OCI-LY7 (cell line): ENCODE data around the gene KNCN. TPM values are rescaled to one million over a fixed set of nuclear protein-coding genes. Genes with fewer than 3 reads are reported as not detected.

Experiments used
- BruUV-seq: library from RNA; stranded (reverse); fragments of 400-500 nt; replicated peaks from 2 replicates; lab custom pipeline; 2021; lab: Mats Ljungman, UMichigan
- CTCF ChIA-PET: fragments of 300-600 bp; sonication (Branson Sonifier 250); formaldehyde crosslinking; loops from one replicate; lab custom pipeline; 2022; ENCODE audit warnings: antibody characterized with exemption; ENCODE audit not compliant: unreplicated experiment; lab: Charles Lee
- POLR2A ChIA-PET: fragments of 300-600 bp; sonication (Branson Sonifier 250); formaldehyde crosslinking; loops from one replicate; lab custom pipeline; 2022; ENCODE audit warnings: antibody characterized with exemption; lab: Charles Lee
- DNase-seq: peaks from one replicate; pipeline ENCODE4 v3.0.0-alpha.2; 2015; ENCODE audit warnings: low spot score
- H2AFZ ChIP-seq: fragments of 200-600 bp; sonication (generic), shearing (Covaris generic); 2 replicates; pipeline ENCODE4 v1.6.1; 2014; ENCODE audit warnings: mild to moderate bottlenecking, antibody characterized with exemption, low read length, moderate library complexity
- H3K27ac ChIP-seq: fragments of 200-600 bp; sonication (generic); 2 replicates; pipeline ENCODE4 v1.5.1; 2014; ENCODE audit warnings: mixed run types, low read depth, mild to moderate bottlenecking, moderate library complexity, low read length, inconsistent platforms; ENCODE audit not compliant: poor library complexity, severe bottlenecking
- H3K36me3 ChIP-seq: fragments of 200-600 bp; sonication (generic); 2 replicates; pipeline ENCODE4 v1.6.1; 2014; ENCODE audit warnings: mild to moderate bottlenecking, antibody characterized with exemption, low read length, moderate library complexity, mixed read lengths; ENCODE audit not compliant: insufficient read depth
- H3K4me1 ChIP-seq: fragments of 200-600 bp; sonication (generic); 2 replicates; pipeline ENCODE4 v1.5.1; 2014; ENCODE audit warnings: mild to moderate bottlenecking, low read length; ENCODE audit not compliant: insufficient read depth, poor library complexity, severe bottlenecking
- H3K4me2 ChIP-seq: fragments of 200-600 bp; sonication (generic); 2 replicates; pipeline ENCODE4 v1.6.1; 2014; ENCODE audit warnings: mild to moderate bottlenecking, low read length
- H3K4me3 ChIP-seq: fragments of 200-600 bp; sonication (generic); 2 replicates; pipeline ENCODE4 v1.5.1; 2014; ENCODE audit warnings: mild to moderate bottlenecking, low read depth, low read length; ENCODE audit not compliant: poor library complexity, severe bottlenecking
- H3K79me2 ChIP-seq: fragments of 200-600 bp; sonication (generic); 2 replicates; pipeline ENCODE4 v1.6.1; 2016; ENCODE audit warnings: low read depth, mild to moderate bottlenecking, low read length, moderate library complexity, mixed read lengths; ENCODE audit not compliant: insufficient read depth
- H3K9me2 ChIP-seq: fragments of 200-600 bp; sonication (generic); 2 replicates; pipeline ENCODE4 v1.6.1; 2016; ENCODE audit warnings: mild to moderate bottlenecking, low read length, mixed read lengths; ENCODE audit not compliant: insufficient read depth
- H3K9me3 ChIP-seq: fragments of 200-600 bp; sonication (generic); 2 replicates; pipeline ENCODE4 v1.6.1; 2014; ENCODE audit warnings: mild to moderate bottlenecking, mixed run types, low read length, mixed read lengths
- H4K20me1 ChIP-seq: fragments of 200-600 bp; sonication (generic); 2 replicates; pipeline ENCODE4 v1.6.1; 2014; ENCODE audit warnings: mild to moderate bottlenecking, antibody characterized with exemption, low read length, moderate library complexity, mixed read lengths; ENCODE audit not compliant: insufficient read depth
- EZH2phosphoT487 ChIP-seq: fragments of 200-600 bp; sonication (generic); IDR thresholded peaks from 2 replicates; pipeline ENCODE4 v1.6.1; 2018; ENCODE audit warnings: low read depth, borderline replicate concordance, mild to moderate bottlenecking, mixed run types, antibody characterized with exemption, low read length, moderate library complexity, mixed read lengths
- intact Hi-C: fragments of 100-400 bp; cut with micrococcal nuclease; formaldehyde crosslinking; loops from one replicate; pipeline ENCODE4 v1.10.0; 2022; ENCODE audit not compliant: unreplicated experiment
- total RNA-seq, 2 experiments: library from RNA; depleted of rRNA in 1 of 2; stranded (reverse); fragments of >200 nt in 1 of 2; shearing (Covaris generic) in 1 of 2; gene quantifications; 2 replicates each; pipeline ENCODE4 v1.2.3, GENCODE V29; 2014 to 2022
- TF ChIP-seq, protein P1 (sequence below): fragments of 200-600 bp; sonication (generic); conservative IDR thresholded peaks from 2 replicates; pipeline ENCODE4 v1.5.1; 2014; ENCODE audit warnings: mild to moderate bottlenecking, antibody characterized with exemption, low read length, moderate library complexity, mixed read lengths

Gene KNCN
- total RNA-seq, 2 experiments from 2014 or later, result not detected

DNA sequence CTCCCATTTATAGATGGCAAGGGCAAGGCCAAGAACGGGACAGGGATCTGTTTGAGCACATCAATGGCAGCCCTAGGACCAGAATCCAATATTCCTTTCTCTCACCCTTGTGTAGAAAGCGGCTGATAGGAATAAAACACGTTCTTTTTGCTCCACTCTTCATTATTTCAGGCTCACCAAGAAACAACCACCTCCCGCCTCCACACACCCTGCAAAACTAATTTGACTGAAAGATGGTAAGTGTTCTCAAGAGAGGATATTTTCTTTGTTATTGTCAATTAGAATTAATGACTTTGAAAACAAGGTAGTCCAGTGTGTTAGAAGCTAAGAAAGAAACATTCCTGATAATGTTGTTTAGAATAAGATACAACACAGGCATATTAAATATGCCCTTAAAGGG is 11.9 kb upstream of the KNCN start:
- no peaks in the 10 kb centered on the region for H3K4me1 ChIP-seq
- no peak overlapping the region for H3K4me2 ChIP-seq
- no peak overlapping the region for H3K4me3 ChIP-seq
- CTCF ChIA-PET, result no interaction called here
- no peaks in the 10 kb centered on the region for H3K79me2 ChIP-seq
- POLR2A ChIA-PET, result no interaction called here
- intact Hi-C loops, result no loop called here
- TF ChIP-seq, protein P1, sequence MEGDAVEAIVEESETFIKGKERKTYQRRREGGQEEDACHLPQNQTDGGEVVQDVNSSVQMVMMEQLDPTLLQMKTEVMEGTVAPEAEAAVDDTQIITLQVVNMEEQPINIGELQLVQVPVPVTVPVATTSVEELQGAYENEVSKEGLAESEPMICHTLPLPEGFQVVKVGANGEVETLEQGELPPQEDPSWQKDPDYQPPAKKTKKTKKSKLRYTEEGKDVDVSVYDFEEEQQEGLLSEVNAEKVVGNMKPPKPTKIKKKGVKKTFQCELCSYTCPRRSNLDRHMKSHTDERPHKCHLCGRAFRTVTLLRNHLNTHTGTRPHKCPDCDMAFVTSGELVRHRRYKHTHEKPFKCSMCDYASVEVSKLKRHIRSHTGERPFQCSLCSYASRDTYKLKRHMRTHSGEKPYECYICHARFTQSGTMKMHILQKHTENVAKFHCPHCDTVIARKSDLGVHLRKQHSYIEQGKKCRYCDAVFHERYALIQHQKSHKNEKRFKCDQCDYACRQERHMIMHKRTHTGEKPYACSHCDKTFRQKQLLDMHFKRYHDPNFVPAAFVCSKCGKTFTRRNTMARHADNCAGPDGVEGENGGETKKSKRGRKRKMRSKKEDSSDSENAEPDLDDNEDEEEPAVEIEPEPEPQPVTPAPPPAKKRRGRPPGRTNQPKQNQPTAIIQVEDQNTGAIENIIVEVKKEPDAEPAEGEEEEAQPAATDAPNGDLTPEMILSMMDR, result no peak
- no peaks in the 10 kb centered on the region for H3K9me2 ChIP-seq
- no peaks in the 10 kb centered on the region for H4K20me1 ChIP-seq
- H2AFZ ChIP-seq, result no peak overlapping the region
- no peaks in the 10 kb centered on the region for H3K9me3 ChIP-seq
- H3K36me3 ChIP-seq, result no peaks in the 10 kb centered on the region
- BruUV-seq, result no TSS peak
- no peak for DNase-seq
- no peak overlapping the region for H3K27ac ChIP-seq

DNA sequence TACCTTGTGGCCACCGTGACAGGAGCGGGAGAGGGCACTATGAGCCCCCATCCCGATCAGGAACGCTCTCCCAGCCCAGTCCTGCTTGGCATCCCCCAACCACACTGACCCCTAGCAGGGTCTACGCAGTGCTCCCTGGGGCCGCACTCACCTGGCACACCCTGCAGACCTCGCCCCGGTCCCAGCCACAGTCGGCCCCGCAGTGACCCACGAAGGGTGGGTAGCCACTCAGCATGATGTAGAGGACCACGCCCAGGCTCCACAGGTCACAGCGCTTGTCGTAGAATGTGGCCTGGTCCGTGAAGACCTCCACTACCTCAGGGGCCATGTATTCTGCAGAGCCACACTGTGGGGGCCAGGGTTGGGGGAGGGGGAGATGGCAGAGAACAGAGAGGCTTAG is 11.1 kb upstream of the KNCN start:
- Histone ChIP-seq H3K36me3 (no peaks in the 10 kb centered on the region), H3K9me3 (no peaks in the 10 kb centered on the region), H3K27ac (no peak overlapping the region), H4K20me1 (no peaks in the 10 kb centered on the region), H3K4me3 (no peak overlapping the region), H3K9me2 (no peaks in the 10 kb centered on the region), H3K4me1 (no peaks in the 10 kb centered on the region), H3K4me2 (no peak overlapping the region), H3K79me2 (no peaks in the 10 kb centered on the region), H2AFZ (no peak overlapping the region)
- CTCF ChIA-PET, result no interaction called here
- POLR2A ChIA-PET, result no interaction called here
- TF ChIP-seq, protein P1, result no peak
- no peak for TF ChIP-seq EZH2phosphoT487
- intact Hi-C loops, result no loop called here
- DNase-seq, result no peak
- BruUV-seq, result no TSS peak

DNA sequence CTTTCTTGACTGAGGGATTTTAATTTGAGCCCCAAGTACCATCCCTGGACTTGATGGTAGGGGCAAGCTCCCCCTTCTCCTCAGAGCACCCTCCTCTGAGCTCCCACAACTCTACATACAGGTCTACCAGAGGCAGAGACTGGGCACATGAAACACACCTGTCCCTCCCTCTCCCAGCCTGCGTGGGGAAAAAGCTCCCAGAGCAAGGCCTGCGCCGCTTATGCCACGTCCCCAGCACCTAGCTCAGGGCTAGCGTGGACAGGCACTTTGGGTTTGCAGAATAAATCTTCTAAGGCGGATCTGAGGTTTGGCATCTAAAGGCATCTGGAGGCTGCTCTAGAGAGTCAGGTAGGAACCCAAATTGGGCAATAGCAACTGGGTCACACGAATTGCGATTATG is 7.5 kb upstream of the KNCN start:
- H3K36me3 ChIP-seq, result no peaks in the 10 kb centered on the region
- H2AFZ ChIP-seq, result no peak overlapping the region
- POLR2A ChIA-PET, result interaction anchor here (0.7 to 1.0 kb wide), 2 partner anchors 20 to 59 kb away, joined by 3 read pairs; no protein-coding TSS in a partner anchor

More for the DNA sequence above, 7.5 kb upstream of the KNCN start:
- H3K9me3 ChIP-seq, result no peaks in the 10 kb centered on the region
- H3K4me1 ChIP-seq, result no peaks in the 10 kb centered on the region
- H3K27ac ChIP-seq, result no peak overlapping the region
- CTCF ChIA-PET, result no interaction called here
- BruUV-seq, result no TSS peak
- H4K20me1 ChIP-seq, result no peaks in the 10 kb centered on the region
- intact Hi-C loops, result loop anchor here (10.0 kb wide), 1 partner anchor 166 kb away; no protein-coding TSS in a partner anchor
- H3K4me3 ChIP-seq, result no peak overlapping the region
- no peak for DNase-seq
- H3K79me2 ChIP-seq, result no peaks in the 10 kb centered on the region
- H3K9me2 ChIP-seq, result no peaks in the 10 kb centered on the region
- TF ChIP-seq, protein P1, result no peak
- no peak for TF ChIP-seq EZH2phosphoT487
- no peak overlapping the region for H3K4me2 ChIP-seq
